SKM-1 (cell line): ENCODE results near the gene ATP8A2.

ENCODE experiments used
- DNase-seq: peaks from one replicate; lab custom pipeline; 2025; ENCODE audit not compliant: unreplicated experiment; lab: John Stamatoyannopoulos, UW

Gene ATP8A2

DNA sequence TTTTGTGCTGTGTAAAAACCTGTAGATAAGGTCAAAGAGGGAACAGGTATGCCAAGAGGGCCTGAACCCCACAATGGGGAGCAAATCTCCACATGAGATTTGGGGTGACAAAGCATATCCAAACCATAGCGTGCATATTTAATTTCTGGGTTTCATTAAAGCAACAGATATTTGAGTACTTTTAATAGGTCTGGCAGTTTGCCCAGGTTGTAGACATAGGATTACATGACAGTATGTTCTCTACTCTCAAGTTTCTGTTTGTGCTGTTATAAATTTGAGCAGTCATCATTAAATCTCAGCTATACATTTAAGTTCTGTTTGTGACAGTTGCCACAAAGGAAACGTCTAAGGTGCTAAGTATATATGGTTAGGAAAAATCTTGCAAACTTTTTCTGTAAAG, 236.4 kb downstream of the ATP8A2 start:
- no peak for DNase-seq

DNA sequence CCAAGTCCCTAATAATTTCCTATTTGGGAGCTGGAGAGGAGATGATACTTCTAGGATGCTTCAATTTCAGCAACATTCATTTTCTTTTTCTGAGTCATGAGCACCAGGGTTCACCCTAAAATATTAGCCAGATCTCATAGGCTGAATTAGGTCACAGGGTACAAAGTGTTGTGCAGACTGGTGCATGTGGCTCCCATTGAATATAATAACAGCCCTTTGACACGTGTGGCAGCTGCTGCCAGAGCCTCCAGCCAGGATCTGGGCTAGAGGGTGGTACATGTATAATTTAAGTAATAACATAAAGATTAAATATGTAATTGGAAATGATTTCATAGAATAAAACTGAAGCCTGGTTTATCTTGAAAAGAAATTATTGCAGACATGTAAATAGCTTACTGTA, 244.9 kb downstream of the ATP8A2 start:
- no peak for DNase-seq

DNA sequence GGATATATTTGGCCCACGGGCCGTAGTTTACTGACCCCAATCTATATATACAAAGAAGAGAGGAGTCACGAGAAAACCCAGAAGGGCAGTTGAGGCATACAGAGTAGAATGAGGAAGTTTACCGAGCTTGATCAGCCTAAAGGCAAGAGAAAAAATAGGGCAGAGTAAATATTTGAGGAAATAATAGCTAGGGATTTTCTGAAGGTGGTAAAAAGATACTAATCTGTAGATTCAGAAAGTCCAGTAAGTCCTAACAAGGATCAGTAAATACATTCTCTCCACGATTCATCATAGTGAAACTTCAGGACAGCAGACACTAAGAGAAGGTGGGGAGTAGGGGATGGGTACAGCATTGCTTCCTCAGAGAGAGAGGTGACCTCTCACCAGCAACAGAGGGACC, 248.1 kb downstream of the ATP8A2 start:
- no peak for DNase-seq

DNA sequence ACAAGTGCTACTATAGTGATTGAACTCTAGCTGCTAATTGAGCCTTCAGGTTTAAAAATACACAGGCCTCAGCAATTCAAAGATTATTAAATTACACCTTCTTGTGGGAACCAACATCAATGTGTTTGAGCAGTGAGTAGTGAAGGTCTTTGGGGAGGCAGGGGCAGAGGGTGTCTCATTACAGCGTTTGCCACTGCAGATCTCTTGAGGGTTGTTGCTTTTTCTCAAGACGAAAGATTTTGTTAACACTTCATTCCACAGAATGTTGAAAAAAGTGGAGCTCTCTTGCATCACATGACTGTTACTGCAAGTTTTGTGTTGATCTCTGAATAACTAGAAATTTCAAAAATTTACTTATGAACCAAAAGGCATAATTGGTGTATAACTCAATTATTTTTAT, 253.6 kb downstream of the ATP8A2 start:
- DNase-seq = no peak

DNA sequence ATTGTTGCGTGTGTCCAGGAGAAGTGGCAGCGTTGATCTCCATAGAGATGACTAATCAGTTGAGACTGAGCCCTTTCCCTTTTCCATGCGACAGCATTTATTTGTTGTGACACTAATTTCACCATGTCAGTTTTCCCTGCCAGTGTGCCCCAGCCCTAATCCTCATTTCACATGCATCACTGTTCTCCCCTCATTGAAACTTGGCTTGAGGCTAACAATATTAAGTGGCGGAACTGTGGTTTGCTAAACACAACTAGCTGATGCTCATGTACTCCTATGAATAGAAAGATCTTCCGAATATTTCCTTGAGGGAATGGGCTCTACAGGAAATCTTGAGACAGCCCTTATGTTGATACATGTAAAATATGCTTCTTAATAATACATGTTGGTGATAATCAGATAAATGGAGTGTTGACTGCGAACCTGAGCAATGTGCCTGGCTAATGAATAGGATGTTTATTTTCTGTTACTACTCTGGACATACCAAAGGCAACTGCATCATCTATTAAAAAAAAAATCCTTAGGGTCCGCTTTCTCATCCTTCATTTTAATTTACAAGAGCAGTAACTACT, 258.6 kb downstream of the ATP8A2 start:
- no peak for DNase-seq

DNA sequence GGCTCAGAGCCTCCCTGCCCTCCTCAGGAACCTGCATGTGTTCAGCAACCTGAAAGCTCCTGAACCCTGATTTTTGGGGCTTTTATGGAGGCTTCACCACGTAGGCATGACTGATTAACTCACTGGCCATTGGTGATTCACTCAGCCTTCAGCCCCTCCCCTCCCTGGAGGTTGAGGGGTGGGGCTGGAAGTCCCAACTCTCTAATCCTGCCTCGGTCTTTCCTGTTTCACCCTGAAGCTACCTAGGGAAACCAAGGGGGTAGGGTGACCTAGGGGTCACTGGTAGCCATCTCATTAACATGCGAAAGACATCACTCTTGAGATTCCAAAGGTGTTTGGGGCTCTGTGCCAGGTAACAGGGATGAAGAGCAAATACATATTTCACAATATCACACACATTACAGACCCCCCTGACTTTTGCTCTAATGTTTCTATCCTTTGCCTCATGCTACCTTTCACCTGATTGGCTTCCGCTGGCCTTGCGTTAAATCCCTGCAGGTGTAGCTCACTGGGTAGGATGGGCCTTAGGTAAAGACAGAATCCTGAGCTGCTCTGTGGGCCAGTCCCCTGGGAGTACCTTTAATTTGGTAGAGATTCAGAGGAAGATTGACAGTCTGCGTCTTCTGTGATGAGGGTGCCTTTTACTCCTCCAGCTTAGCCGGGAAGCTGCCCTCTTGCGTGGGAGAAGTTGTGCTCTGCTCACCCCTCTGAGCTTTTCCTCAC, 260.6 kb downstream of the ATP8A2 start:
- no peak for DNase-seq

DNA sequence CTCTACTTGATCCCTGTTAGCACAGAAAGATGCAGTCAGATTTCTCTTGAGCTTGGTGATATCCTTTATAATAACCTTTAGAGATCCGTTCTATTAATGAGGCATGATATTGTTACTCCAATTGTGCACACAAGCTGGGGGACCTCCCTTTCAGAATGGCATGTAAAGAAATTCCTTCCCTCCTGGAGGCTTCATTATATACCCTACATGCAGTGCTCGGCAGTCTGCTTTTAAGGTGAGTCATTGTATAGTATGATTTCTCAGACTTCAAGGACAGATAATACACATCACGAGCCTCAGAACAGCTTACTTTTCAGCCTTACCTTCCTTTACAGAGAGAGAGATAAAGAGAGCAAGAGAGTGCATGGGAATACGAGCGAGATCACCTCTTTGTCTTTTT, 261.3 kb downstream of the ATP8A2 start:
- no peak for DNase-seq

DNA sequence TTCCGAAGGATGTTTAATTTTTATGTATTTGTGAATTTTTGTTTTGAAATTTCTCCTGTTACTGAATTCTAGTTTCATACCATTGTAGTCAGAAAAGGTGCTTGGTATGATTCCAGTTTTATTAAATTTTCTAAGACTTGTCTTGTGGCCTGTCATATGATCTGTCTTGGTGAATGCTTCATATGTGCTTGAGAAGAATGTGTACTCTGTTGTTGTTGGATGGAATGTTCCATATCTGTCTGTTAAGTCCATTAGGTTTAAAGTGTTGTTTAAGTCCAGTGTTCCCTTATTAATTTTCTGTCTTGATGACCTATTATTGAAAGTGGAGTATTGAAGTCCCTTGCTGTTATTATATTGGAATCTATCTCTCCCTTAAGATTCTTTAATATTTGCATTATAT, 273.9 kb downstream of the ATP8A2 start:
- DNase-seq = no peak

DNA sequence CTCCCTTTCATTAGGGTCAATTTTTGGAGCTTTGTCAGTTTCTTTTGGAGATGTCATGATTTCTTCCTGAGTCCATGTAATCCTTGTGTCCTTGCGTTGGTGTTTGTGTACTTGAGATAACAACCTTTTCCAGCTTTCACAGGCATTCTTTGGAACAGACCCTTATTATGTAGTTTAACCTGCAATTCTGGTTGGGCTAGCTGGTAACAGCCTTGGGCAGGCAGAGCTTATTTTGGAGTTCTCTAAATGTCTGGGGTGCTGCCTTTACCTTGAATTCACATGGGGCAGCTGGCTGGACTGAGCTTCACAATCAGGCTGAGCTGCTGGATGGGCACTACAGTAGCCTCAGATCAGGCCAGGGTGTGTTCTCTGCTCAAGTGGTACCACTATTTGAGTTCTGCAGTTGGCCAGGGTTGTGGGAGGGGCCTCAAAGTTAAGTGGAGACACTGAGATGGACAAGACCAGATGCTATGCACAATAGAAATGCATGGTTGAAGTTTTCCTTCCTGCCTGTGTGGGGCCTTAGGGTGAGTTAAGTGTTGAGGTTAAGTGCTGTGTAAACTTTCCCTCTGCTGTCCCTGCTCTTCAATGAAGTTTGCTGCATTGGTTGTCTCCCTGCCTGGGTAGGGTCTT, 277.3 kb downstream of the ATP8A2 start:
- DNase-seq = no peak

DNA sequence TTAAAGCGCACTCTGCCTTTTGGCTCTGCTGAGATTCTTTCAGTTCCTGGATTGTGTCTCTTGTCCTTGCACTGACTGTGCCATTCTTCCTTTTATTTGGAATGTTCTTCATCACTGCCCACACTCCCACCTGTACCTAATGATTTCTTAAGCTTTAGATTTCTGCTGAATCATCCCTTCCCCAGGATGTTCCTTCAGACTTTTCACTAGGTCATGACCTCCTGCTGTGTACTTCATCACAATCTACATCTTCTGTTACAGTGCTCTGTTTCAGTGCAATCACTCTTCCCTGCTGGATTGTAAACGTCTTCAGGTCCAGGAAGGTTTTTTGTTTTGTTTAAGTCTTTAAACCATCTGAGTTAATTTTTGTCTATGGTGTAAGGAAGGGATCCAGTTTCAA, 281.0 kb downstream of the ATP8A2 start:
- DNase-seq = no peak

DNA sequence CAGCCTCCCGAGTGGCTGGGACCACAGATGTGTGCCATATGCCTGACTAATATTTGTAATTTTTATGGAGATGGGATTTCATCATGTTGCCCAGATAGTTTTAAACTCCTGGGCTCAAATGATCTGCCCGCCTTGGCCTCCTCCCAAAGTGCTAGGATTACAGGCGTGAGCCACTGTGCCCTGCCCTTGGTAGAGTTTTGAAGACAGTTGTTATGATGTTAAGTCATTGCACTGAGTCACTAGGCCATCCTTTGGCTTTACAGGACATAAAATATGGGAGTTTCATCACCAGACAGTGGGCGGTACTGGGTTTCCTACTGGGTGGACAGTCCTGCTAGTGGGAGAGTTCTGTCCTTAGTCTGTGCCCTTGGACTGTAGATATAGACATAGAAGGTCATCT, 282.5 kb downstream of the ATP8A2 start:
- DNase-seq = no peak

DNA sequence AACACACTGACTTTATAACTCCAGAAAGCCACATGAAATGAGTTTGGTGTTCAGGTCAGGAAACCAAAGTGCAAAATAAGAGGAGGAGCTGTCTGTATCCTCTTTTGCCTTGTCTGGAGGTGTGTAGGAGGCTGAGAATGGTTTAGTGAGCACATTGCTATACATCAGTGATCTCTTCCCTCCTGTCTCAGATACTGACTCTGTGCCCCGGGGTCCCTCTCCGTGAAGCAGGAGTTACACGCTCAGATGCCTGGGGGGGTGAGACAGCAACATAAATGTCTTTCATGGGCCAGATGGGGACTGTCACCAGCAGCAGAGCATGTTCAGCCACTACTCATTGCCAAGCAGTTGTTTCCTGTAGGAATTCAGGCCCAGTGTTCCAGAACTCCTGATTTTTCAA, 285.4 kb downstream of the ATP8A2 start:
- DNase-seq = no peak

DNA sequence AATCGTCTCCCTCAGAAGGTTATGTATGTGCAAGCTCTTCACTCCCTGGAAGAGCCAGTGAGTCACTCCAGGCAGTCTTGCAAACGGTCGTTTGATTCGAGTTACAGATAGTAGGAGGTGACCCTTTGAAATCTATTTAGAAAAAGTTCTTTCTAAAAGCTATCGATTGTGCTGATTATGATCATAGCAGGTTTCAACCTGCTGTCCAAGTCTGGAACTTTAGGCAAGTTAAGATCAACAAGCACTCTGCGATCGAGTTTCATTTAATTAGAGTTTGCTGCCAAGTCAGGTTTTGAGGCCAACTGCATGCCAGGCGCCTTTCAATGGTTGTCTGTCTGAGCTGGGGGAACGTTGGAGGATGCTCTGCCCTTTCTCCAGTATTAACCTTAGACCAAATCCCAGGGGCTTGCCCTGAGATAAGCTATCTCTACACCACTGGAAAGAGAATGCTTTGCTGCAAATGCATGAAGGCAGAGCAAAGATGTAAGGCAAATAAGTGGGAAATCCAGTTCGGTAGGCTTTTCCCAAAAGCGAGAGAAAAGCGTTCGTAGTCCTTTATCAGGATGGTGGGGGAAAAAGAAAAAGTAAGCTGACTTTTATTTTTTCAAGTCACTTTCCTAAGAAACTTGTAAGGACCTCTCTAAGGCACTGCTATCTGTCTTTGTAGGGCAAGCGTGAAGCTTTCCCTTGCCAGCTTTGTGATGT, 287.5 kb downstream of the ATP8A2 start:
- DNase-seq = no peak

DNA sequence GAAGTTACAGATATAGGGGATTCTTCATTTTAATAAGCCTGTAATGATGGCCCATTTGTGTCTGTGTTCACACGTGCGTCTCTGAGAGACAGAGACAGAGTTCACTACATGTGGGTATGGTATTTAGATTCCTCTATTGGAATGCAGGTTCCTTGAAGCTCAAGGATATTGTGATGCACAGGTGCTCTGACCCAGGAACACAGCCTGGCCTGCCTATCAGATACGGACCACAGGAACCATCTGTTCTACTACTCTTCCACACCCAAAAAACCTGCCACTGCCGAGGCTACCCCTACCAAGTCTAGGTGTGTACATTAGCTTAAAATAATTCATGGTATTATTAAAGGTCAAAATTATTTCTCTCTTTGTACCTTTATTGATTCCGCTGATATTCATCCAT, 289.2 kb downstream of the ATP8A2 start:
- no peak for DNase-seq

DNA sequence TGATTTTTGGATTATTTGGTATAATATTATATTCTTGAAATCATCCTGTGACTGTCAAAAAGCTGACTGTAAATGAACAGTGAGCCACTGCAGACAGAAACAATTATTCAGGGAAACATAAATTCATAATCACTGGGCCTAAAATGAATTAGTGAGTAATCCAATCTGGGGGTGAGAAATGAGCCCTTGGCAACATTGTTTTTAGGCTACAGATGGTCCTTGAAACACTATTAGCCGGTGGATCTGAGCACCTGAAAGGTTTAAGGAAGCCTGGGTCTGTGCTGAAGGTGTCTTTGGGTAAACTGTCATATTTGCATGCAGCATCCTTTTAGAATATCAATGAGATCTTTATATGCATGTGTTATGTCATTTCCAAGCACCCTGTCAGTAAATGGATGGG, 290.7 kb downstream of the ATP8A2 start:
- no peak for DNase-seq

DNA sequence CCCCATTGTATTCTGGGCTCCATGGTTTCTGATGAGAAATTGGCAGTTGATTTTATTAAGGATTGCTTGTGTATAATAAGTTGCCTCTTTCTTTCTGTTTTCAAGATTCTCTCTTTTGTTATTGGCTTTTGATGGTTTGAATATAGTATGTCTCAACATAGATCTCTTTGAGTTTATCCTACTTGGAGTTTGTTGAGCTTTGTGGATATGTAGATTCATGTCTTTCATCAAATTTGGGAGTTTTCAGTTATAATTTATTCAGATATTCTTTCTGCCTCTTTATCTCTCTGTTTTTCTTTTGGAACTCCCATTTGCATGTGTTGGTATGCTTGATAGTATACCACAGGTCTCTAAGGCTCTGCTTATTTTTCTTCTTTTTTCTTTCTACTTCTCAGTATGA, 296.6 kb downstream of the ATP8A2 start:
- DNase-seq = no peak

DNA sequence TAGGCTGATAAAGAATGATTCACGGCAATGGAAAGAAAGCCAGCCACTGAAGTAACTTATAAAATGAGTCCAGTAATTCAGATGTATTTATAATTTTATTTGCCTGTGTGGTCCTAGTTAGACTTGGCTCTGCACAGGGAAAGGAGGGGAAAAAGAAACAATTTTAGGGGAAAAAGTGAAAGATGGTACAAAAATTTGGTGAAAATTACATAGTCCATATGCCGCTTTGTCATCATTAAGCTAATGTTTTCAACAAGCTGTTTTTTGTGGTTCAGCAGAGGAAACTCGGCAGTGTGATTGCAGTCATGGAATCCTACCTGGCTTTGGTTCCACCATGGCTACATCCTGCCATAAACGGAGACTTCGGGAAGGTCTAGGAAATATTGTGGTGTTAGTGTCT, 301.9 kb downstream of the ATP8A2 start:
- DNase-seq = no peak

DNA sequence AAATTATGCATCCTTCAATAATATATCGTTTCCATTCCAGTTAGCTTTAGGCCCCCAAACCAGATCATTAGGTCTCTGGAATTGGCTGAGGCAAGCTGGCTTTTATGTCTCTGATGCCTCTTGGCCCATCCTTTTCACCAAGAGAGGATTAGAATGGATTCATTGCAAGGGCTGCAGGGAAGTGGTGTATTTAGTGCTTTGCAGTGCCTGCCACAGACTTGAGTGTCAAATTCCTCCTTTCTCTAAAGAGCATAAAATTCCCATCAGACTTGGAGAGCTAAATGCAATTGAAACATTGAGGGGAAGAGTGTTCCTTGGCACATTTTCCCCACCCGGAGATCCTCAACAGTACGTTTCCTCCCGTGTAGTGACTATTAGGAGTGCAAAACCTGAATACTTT, 302.6 kb downstream of the ATP8A2 start:
- DNase-seq = no peak

DNA sequence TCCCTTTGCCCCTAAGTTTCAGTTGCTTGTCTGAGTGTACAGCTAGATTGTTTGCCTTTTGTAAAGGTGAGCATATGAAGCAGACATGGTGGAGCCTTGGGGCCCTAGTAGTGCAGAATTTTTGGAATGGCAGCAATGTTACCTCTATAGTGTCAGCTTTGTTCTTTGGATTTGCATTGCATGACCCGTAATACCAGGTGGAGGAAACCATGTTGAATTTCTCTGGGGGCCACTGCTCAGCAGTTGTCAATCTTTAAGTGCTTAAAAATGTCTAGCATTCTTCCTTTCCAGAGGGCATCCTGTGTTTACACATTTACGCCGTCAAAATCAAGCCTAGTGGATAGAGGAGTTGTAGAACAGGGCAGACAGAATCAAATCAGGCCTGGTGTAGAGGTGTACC, 303.3 kb downstream of the ATP8A2 start:
- DNase-seq = no peak

DNA sequence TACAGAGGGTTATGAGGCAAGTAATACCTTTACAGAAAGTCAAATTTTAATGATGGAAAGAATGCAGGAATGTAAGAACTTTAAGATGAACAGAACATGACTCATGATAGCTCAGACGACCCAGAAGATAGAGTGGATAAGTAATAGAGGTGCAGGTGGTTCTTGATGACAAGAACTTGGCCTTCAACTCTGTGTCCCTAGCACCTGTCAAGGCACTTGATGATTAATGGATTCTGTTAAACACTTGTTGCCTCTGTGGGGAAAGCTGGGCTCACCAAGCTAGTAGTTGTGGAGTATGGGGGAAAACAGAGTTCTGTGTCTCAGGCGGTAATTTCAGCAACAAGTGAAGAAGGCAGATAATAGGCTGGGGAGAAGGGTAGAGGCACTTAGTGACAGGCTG, 306.2 kb downstream of the ATP8A2 start:
- no peak for DNase-seq

DNA sequence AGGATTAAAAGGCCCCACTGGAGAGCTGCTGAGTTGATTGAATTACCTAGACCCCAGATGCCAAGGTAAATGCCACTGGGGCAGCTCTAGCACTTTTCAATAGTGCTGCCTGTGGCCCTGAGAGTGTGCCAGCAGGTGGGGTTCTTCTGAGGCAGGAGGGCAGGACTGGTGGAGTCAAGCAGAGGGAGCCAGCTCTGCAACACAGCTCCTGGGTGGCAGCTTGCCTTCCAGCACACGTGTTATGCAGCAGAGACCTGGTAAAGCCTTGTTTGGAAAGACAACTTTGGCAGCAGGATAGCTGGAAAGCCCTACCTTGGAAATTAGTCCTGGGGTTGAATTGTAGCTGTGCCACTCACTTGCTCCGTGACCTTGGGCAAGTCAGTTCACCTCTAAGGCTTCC, 306.6 kb downstream of the ATP8A2 start:
- no peak for DNase-seq

DNA sequence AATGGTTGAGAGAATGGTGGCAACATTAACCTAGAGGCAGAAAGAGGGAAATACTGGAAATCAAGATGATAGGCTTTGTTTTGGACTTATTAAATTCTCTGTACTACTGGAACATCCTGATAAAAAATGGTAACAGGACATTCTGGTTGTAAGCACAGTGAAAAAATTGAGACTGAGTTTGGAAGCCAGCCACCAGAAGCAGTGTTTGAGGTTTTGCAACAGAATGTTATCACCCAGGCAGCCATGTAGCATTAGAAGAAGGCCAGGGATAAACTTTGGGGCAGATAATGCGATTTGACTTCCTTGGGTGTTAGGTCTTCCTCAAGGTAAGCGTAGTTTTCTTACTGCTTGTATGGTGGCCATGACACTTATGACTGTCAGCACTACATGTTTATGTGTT, 307.4 kb downstream of the ATP8A2 start:
- no peak for DNase-seq
